Vagina (tissue), 2 donors: ENCODE data around the gene C9orf152. TPM values are rescaled to one million over a fixed set of nuclear protein-coding genes. Genes with fewer than 3 reads are reported as not detected.

ENCODE experiments used
- DNase-seq, 2 donors: peaks; one replicate each; pipeline ENCODE4 v3.0.0-alpha.2; 2017; ENCODE audit errors: extremely low spot score in 2 of 2
- H3K27ac ChIP-seq: fragments of 200-600 bp; sonication (generic); one replicate; pipeline ENCODE4 v1.5.1; 2019
- H3K27me3 ChIP-seq: fragments of 200-600 bp; sonication (generic); one replicate; pipeline ENCODE4 v1.5.1; 2019
- H3K36me3 ChIP-seq, 2 donors: fragments of 200-600 bp; sonication (generic); one replicate each; pipeline ENCODE4 v1.5.1; 2017 to 2019
- H3K4me1 ChIP-seq: fragments of 200-600 bp; sonication (generic); one replicate; pipeline ENCODE4 v1.5.1; 2019
- H3K4me3 ChIP-seq, 2 donors: fragments of 200-600 bp; sonication (generic); 1 replicate in 1 of 2; 2 replicates in 1 of 2; pipeline ENCODE4 v1.5.1; 2016 to 2019
- H3K9me3 ChIP-seq: fragments of 200-600 bp; sonication (generic); one replicate; pipeline ENCODE4 v1.5.1; 2019
- POLR2A ChIP-seq, 2 donors: fragments of 450-650 bp; IDR thresholded peaks; one replicate each; pipeline ENCODE4 v1.6.1; 2017; ENCODE audit warnings: antibody characterized with exemption in 2 of 2, mild to moderate bottlenecking in 2 of 2, moderate library complexity in 2 of 2
- POLR2AphosphoS5 ChIP-seq, 2 donors: sonication (generic); formaldehyde crosslinking; IDR thresholded peaks; one replicate each; pipeline ENCODE4 v1.9.0; 2017; ENCODE audit warnings: antibody characterized with exemption in 2 of 2, mild to moderate bottlenecking in 2 of 2, low read depth in 1 of 2; ENCODE audit not compliant: insufficient read depth in 1 of 2
- intact Hi-C: fragments of 100-400 bp; cut with DNase I; formaldehyde crosslinking; loops from one replicate; pipeline ENCODE4 v1.15.1; 2023
- total RNA-seq: library from RNA; depleted of rRNA; stranded (reverse); fragments of >200 nt; gene quantifications from one replicate; pipeline ENCODE4 v1.2.3, GENCODE V29; 2016
- TF ChIP-seq, protein P1 (sequence below), 3 experiments: fragments of 450-650 bp in 2 of 3; fragments of 200-600 bp in 1 of 3; sonication (generic) in 1 of 3; IDR thresholded peaks; one replicate each; pipeline ENCODE4 v1.5.1; 2017 to 2019; ENCODE audit warnings: antibody characterized with exemption in 3 of 3, mild to moderate bottlenecking in 2 of 3, moderate library complexity in 2 of 3

The C9orf152 gene
- total RNA-seq, 1 donor from 2014 or later: 0.49 TPM

DNA sequence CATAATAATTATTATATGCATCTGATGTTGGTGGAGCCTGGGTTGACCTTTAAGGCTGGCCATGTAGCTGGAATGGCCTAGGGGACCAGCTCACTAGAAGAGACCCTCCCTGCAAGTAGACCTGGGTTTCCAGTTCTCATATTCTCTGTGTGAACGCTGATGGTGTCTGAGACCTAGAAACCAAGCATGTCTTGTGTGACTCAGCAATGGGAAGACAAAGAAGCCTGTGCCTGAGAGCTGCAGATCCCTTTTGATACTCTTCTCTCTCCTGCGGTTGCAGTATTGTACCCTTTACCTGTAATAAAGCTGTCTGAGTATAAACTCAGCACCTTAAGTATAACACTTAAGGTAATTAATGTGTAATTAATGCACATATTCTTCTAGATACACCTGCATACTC lies 22.2 kb downstream of the C9orf152 start:
- H3K9me3 ChIP-seq: no peaks in the 10 kb centered on the region
- no peak overlapping the region for H3K27ac ChIP-seq
- no peak overlapping the region for H3K4me3 ChIP-seq
- no peak for DNase-seq
- TF ChIP-seq, protein P1, sequence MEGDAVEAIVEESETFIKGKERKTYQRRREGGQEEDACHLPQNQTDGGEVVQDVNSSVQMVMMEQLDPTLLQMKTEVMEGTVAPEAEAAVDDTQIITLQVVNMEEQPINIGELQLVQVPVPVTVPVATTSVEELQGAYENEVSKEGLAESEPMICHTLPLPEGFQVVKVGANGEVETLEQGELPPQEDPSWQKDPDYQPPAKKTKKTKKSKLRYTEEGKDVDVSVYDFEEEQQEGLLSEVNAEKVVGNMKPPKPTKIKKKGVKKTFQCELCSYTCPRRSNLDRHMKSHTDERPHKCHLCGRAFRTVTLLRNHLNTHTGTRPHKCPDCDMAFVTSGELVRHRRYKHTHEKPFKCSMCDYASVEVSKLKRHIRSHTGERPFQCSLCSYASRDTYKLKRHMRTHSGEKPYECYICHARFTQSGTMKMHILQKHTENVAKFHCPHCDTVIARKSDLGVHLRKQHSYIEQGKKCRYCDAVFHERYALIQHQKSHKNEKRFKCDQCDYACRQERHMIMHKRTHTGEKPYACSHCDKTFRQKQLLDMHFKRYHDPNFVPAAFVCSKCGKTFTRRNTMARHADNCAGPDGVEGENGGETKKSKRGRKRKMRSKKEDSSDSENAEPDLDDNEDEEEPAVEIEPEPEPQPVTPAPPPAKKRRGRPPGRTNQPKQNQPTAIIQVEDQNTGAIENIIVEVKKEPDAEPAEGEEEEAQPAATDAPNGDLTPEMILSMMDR (IDR thresholded peaks at IDR 0.05): no peak
- intact Hi-C loops: no loop called here
- no peaks in the 10 kb centered on the region for H3K27me3 ChIP-seq
- H3K36me3 ChIP-seq: no peaks in the 10 kb centered on the region
- H3K4me1 ChIP-seq: peaks cover 18% of the 10 kb centered on the region

DNA sequence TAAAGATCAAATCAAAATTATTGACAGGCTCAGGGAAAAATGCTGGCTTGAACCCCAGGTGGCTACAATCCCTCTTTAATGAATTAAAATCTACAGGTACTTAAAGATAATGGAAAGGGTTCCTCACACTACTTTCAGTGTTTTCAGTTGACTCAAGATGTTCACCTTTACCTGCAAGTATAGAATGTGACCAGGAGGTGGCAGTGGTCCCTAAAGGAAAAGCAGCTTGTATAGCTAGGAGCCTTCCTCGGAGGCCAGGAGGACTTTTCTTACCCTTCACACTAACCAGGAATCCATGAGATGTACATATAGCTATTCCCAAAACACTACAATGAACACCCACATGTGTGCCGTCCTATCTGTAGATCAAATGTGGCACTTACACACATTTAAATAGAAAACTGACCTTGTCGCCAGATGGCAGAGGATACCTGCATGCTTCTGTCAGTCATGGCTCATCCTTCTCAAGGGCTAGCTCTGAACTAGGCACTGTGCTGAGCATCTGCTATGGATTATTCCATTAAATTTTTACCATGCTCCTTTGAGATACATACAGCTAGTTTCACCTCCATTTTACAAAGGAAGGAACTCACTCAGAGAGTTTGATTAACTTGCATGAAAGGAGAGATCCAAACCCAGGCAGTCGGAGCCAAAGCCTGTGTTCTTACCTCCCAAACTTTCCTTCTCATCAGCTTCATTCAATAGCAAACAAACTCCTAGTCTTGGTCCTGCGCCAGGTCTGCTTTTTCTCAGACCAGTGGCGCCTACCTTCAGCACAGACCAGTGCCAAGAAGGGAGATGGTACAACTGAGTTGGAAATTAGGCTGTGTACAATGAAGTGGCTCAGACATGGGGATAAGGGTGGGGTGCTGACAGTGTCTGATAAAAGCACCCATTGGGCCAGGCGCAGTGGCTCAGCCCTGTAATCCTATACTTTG lies 24.5 kb downstream of the C9orf152 start:
- no peak for DNase-seq
- intact Hi-C loops: no loop called here

DNA sequence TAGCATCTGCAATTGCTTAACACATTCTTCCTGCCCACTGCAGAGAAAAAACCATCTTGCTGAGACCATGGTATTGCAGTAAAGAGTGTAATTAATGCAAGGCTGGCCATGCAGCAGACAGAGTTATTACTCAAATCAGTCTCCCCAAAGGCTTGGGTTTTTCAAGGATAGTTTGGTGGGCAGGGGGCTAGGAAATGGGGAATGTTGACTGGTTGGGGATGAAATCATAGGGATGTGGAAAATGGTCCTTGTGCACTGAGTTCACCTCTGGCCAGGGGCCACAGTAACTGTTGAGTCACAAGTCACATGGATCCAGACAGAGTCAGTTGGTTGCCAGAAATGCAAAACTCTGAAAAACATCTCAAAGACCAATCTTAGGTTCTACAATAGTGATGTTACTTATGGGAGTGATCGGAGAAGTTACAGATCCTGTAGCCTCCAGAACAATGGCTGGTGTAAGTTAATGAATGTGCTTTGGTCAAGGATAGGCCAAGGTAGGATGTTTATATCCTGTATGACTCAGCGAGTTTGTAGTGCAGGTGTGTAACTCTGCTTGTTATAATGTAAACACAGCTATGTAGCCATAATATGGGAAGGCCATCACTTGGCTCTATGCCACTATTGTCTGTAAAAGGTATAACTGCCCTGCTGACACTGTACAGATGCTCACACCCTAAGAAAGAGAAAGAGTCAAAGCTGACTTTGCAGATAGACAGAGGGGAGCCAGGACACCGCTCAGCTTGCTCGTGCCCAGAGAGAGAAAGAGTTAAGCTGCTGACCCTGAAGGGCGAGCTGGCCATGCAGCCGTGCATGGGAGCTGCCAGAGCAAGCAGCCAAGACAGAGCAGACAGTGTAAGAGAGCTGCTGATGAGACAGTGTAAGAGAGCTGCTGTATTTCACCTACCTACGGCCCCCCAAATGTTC lies 27.2 kb downstream of the C9orf152 start:
- Histone ChIP-seq H3K4me3 (no peak overlapping the region), H3K27me3 (no peaks in the 10 kb centered on the region), H3K9me3 (no peaks in the 10 kb centered on the region), H3K27ac (peak overlapping the region; percentile 26), H3K4me1 (no peaks in the 10 kb centered on the region), H3K36me3 (no peaks in the 10 kb centered on the region)
- intact Hi-C loops: no loop called here
- DNase-seq: no peak
- TF ChIP-seq POLR2AphosphoS5 (IDR thresholded peaks at IDR 0.05; ENCODE audit: insufficient read depth in 1 of 2, low read depth in 1 of 2) (no peak), POLR2A (IDR thresholded peaks at IDR 0.05) (no peak)
- TF ChIP-seq, protein P1 (IDR thresholded peaks at IDR 0.05): no peak

More for the DNA sequence above, 24.5 kb downstream of the C9orf152 start:
- Histone ChIP-seq H3K36me3 (no peaks in the 10 kb centered on the region), H3K9me3 (no peaks in the 10 kb centered on the region), H3K4me3 (no peak overlapping the region), H3K4me1 (peaks cover 11% of the 10 kb centered on the region), H3K27ac (no peak overlapping the region), H3K27me3 (no peaks in the 10 kb centered on the region)
- TF ChIP-seq POLR2A (IDR thresholded peaks at IDR 0.05): no peak
- TF ChIP-seq, protein P1 (IDR thresholded peaks at IDR 0.05): peak; percentile 49 to 79 (median 69)

DNA sequence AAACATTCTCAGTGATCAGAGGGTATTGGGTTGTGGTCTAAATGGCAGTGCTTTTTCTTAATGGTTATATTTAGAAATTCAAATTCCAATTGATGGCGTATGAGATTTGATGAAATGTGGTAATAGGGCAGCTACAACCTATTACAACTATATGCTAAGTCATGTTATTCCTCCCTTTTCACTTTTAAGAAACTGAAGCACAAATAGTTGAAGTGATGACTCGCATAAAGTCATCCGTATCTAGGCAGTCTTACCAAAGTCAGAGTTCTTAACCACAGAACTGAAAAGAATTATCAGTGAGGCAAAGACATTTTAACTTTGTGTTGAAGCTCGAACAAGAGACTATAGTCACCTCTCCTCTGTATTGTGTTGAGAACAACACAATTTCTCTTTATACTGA lies 28.2 kb downstream of the C9orf152 start:
- Histone ChIP-seq H3K27ac (no peak overlapping the region), H3K9me3 (no peaks in the 10 kb centered on the region), H3K4me3 (no peak overlapping the region), H3K4me1 (no peaks in the 10 kb centered on the region), H3K36me3 (no peaks in the 10 kb centered on the region), H3K27me3 (no peaks in the 10 kb centered on the region)
- intact Hi-C loops: no loop called here
- no peak for TF ChIP-seq POLR2AphosphoS5 (IDR thresholded peaks at IDR 0.05; ENCODE audit: insufficient read depth in 1 of 2, low read depth in 1 of 2)
- DNase-seq: no peak

DNA sequence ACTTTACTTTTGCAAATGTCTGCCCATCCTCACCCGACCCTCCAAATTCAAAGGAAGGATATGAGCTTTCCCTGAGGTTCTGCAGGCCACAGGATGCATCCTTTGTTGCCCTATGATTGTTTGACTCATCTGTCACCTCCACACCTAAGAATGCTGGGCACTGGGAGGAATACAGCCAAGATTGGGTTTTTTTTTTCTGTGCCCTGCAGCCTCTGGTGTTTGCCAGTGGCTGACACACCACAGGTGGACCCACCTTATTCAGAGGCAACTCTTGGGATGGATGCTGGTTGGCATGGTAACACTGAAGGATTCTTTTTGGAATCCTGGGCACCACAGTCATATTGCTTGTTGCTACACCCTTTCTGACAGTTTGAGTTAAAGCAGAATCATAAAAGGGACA lies 29.7 kb downstream of the C9orf152 start:
- intact Hi-C loops: no loop called here
- H3K36me3 ChIP-seq: no peaks in the 10 kb centered on the region
- H3K27ac ChIP-seq: no peak overlapping the region
- TF ChIP-seq, protein P1 (IDR thresholded peaks at IDR 0.05): no peak
- H3K4me1 ChIP-seq: no peaks in the 10 kb centered on the region
- no peak for DNase-seq
- no peak overlapping the region for H3K4me3 ChIP-seq
- H3K9me3 ChIP-seq: no peaks in the 10 kb centered on the region
- no peaks in the 10 kb centered on the region for H3K27me3 ChIP-seq
